ENCODE results near the gene ATF7. TPM values are rescaled to one million over a fixed set of nuclear protein-coding genes. Genes with fewer than 3 reads are reported as not detected.

ATF7 gene
- total RNA-seq, 2 donors from 2014 or later = 22.1 to 24.7 TPM

- H3K4me1 ChIP-seq = no peaks in the 10 kb centered on the region
- H3K4me3 ChIP-seq = no peak overlapping the region
- peaks cover 96% of the 10 kb centered on the region for H3K36me3 ChIP-seq
- TF ChIP-seq CTCF (IDR thresholded peaks at IDR 0.05) = no peak
- H3K27ac ChIP-seq = no peak overlapping the region
- H3K9me3 ChIP-seq = no peaks in the 10 kb centered on the region
- DNase-seq (ENCODE audit: low spot score) = no peak
- H3K27me3 ChIP-seq = no peaks in the 10 kb centered on the region
These were observed 109.3 kb downstream of the ATF7 start for GRCh38 chr12:53516758-53517455.

- Histone ChIP-seq H3K27ac (no peak overlapping the region), H3K4me1 (no peaks in the 10 kb centered on the region), H3K36me3 (peaks cover 89% of the 10 kb centered on the region), H3K27me3 (no peaks in the 10 kb centered on the region), H3K9me3 (no peaks in the 10 kb centered on the region), H3K4me3 (no peak overlapping the region)
- no peak for TF ChIP-seq CTCF (IDR thresholded peaks at IDR 0.05)
- DNase-seq (ENCODE audit: low spot score) = no peak
These were observed 110.9 kb downstream of the ATF7 start for GRCh38 chr12:53515291-53515680.

GRCh38 chr12:53514628-53515290 is 111.4 kb downstream of the ATF7 start:
- no peak for DNase-seq (ENCODE audit: low spot score)
- Histone ChIP-seq H3K4me1 (no peaks in the 10 kb centered on the region), H3K27me3 (no peaks in the 10 kb centered on the region), H3K4me3 (no peak overlapping the region), H3K9me3 (no peaks in the 10 kb centered on the region), H3K36me3 (peaks cover 83% of the 10 kb centered on the region), H3K27ac (no peak overlapping the region)
- TF ChIP-seq CTCF (IDR thresholded peaks at IDR 0.05) = no peak

- no peaks in the 10 kb centered on the region for H3K27me3 ChIP-seq
- peaks cover 0 to 2% of the 10 kb centered on the region in 2 donors for H3K4me1 ChIP-seq
- H3K36me3 ChIP-seq = peaks cover 74% of the 10 kb centered on the region
- no peaks in the 10 kb centered on the region for H3K9me3 ChIP-seq
- no peak overlapping the region for H3K27ac ChIP-seq
- DNase-seq (ENCODE audit: low spot score) = no peak
- no peak overlapping the region for H3K4me3 ChIP-seq
- TF ChIP-seq CTCF (IDR thresholded peaks at IDR 0.05) = no peak
These were observed 112.3 kb downstream of the ATF7 start for GRCh38 chr12:53513712-53514410.

- no peak overlapping the region for H3K4me3 ChIP-seq
- H3K4me1 ChIP-seq = peaks cover 0 to 8% of the 10 kb centered on the region in 2 donors
- no peak overlapping the region for H3K27ac ChIP-seq
- H3K9me3 ChIP-seq = no peaks in the 10 kb centered on the region
- no peak for TF ChIP-seq CTCF (IDR thresholded peaks at IDR 0.05)
- peaks cover 60% of the 10 kb centered on the region for H3K36me3 ChIP-seq
- H3K27me3 ChIP-seq = no peaks in the 10 kb centered on the region
- no peak for DNase-seq (ENCODE audit: low spot score)
These were observed 115.9 kb downstream of the ATF7 start for GRCh38 chr12:53510181-53510812.

All from right atrium auricular region (tissue), 2 donors.